ENCODE results near the gene RUVBL1.
A peak's percentile ranks its signal among the peaks of the same experiment; 100 is the strongest.

The RUVBL1 gene

GRCh38 chr3:128064962-128065361, 58.6 kb downstream of the RUVBL1 start:
- no peak for DNase-seq

DNA sequence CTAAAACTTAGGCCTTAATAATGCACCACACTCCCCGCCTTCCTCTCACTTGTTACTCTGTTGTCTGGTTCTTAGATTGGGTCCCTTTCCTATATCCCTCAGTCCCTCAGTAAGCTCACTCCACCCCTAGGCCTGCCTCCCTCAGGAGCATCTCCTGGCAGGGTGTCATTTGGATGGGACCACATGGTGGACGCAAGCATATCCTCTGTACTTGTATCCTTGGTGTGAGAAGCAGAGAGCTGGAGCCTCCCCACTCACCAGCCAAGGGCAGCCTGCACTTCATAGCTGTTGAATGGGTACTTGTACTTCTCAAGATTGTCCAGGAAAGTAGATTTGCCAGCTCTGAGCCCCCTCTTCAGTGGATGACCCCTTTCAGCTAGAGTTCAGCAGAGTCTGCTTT, 59.7 kb downstream of the RUVBL1 start:
- DNase-seq: no peak

GRCh38 chr3:128062033-128062745, 61.4 kb downstream of the RUVBL1 start:
- DNase-seq: no peak

DNA sequence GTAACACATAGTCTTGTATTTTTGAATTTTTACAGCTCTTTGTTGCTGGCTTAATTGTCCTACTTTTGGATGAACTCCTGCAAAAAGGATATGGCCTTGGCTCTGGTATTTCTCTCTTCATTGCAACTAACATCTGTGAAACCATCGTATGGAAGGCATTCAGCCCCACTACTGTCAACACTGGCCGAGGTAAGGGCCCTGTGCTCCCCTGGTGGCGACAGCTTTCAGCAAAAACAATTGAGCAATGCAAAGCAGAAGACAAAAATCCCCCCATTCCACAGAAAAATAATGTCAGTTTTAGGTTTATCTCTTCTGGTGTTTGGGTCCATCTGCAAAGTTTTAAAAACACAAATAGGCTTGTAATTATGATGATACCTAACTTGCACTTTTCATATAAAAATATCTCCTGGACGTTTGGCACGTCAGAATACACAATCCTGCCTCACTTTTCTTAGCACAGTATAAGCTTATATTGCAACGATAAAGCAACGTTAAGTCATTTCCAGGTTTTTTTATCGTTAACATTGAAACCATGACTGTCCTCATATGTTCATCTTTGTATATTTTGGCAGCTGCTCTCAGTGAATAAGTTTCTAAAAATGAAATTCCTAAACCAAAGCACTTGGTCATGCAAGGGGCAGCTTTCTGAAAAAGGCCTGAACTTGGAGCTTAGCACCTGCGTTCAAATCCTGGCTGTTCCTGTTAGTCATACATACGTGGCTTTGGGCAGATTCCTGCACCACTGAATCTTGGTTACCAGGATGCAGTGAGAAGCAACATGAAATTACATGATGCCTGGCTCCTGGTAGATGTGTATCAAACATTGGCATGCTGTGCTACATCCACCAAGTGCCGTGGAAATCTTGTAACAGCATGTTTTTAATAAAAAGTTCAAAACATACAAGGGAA, 62.9 kb downstream of the RUVBL1 start:
- DNase-seq: no peak

GRCh38 chr3:128056258-128056657, 67.4 kb downstream of the RUVBL1 start:
- no peak for DNase-seq

DNA sequence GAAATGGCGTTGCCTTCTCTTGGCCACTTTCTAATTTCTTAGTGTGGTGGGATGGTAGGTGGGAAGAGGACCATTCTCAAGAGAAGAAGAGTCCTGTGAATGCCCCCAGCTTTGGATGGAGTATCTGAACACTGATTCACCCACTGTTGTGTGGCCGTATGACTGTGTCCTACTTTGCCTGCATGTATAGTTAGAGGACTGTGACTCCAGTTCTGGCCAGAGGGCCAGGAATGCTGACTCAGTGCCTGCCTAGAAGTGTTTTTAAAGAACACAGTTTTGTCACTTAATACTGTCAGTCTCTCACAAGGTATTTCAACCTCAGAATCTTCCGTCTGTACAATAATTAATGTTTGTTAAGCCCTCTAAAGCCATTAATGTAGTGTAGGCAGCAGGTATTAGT, 69.2 kb downstream of the RUVBL1 start:
- DNase-seq: no peak

- DNase-seq: no peak
These were observed 70.0 kb downstream of the RUVBL1 start for GRCh38 chr3:128053614-128054013.

- DNase-seq: no peak
These were observed 70.8 kb downstream of the RUVBL1 start for GRCh38 chr3:128052595-128053351.

DNA sequence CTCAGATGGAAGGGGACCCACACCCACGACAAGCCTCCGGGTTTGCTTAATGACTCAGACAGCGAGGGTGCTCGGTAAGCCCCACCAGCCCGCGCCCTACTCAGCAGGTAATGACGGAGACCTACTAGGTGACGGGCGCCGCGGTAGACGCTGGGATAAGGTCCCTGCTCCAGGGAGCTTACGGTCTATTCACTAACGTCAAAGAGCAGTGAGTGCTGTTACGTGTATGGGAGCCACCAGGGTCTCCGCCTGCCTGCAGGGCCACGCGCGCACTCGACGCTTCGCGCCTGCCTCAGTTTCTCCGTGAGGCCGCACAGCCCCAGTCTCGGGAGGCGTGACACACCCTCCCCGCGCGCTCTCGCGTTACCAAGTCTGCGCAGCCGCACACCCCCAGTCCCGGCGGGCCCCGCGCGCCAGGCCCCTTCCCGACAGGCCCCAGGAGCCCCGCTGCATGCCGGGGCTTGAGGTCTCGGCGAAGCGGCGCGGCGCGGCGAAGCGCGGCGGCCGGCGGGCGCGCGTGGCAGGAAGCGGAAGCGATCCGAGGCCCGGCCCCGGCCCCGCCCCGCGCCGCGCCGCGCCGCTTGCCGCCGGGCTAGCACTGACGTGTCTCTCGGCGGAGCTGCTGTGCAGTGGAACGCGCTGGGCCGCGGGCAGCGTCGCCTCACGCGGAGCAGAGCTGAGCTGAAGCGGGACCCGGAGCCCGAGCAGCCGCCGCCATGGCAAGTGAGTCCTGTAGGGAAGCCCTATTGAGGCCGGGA, 71.6 kb downstream of the RUVBL1 start, which contains the start of gene SEC61A1:
SEC61A1 (plus strand) TSS at position 601 of the 758 bp plus-strand sequence; CDS start at position 717, 116 bp downstream.
- peak; percentile 96 for DNase-seq

DNA sequence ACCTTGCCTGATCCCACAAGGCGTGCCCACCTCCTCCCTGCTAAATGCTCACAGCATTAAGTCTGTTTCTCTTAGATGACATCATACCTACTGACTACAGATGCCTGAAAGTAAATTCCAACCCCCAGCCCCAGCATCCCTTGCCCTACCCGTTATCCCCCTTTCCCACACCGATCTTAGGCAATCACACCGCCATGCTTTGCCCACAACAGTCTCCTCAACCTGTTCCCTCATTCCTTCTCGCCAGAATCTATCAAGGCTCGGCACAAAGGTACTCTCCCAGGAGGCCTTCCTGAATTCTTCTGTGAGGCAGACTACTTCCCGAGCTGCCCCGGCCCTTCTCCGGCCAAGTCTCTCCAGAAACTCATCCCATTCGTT, 72.2 kb downstream of the RUVBL1 start:
- DNase-seq: no peak

DNA sequence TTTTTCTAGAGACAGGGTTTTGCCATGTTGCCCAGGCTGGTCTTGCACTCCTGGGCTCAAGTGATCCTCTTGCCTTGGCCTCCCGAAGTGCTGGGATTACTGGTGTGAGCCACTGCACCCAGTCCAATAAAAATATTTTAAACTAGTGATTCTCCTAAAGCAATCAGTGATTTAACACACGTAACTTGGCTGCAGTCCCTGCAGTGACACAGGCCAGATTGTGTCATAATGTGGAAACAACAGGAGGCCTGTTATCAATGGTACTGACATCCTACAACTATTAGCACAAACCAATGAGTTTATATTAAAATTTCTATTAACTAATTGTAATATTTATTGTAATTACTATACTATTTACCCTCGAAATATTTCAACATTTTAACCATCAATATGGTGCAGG, 73.0 kb downstream of the RUVBL1 start:
- DNase-seq: no peak

DNA sequence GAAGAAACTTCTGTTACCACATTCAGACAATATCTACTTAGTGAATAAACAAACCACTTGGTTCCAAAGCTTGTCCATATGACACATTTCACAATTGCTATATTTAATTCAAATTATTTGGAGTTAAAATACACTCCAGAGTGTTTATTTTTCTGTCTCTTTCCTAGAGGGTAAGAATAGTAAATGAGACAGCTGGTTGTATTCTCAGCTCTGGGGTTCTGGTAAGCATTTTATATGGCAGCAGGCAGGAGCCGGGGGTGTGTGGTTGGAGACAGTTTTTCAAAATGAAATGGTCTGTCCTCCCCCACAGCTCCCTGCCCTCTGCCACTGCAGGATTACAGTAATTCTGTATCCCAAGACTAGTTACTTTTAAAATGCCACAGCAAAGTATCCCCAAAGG, 82.3 kb downstream of the RUVBL1 start:
- no peak for DNase-seq

GRCh38 chr3:128040660-128041059, 83.0 kb downstream of the RUVBL1 start:
- no peak for DNase-seq

DNA sequence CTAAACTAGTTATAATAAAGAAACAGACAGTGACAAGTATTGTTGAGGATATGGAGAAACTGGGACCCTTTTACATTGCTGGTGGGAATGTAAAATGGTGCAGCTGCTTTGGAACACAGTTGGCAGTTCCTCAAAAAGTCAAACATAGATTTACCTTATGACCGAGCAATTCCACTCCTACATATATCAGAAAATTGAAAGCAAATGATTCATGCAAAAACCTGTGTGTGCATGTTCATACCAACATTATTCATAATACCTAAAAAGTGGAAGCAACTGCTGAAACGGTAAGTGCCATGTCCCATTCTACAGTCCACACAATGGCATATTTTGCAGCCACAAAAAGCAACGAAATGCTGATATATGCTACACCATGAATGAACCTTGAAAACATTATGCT, 83.6 kb downstream of the RUVBL1 start:
- no peak for DNase-seq

GRCh38 chr3:128036119-128036518, 87.5 kb downstream of the RUVBL1 start:
- no peak for DNase-seq

DNA sequence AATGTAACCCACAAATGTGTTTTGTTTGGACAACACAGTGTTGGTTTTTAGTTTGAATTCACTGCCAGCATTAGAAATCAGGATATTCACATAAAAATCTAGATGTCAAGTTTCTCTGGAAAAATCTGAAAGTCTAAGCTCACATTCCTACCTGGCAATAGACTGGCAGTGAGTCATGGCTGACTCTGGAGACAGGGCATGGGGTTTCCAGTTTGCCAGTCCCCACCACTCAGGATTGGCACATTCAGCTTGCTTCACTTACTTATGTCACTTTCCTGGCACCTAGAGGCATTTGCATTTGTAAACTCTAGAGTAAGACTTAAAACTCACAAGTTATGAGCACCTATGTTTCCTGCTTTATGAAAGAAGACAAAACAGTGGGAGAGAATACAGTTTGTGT, 90.5 kb downstream of the RUVBL1 start:
- no peak for DNase-seq

Measured in activated naive CD4-positive, alpha-beta T cell treated with anti-CD3 and anti-CD28 coated beads, Interleukin-2, amount 50 U/mL, for 16 hours (primary cell).